Right atrium auricular region (tissue), 2 donors: ENCODE measurements around the gene PLCH2. TPM values are rescaled to one million over a fixed set of nuclear protein-coding genes. Genes with fewer than 3 reads are reported as not detected.

Experiments
- DNase-seq: peaks from one replicate; pipeline ENCODE4 v3.0.0-alpha.2; 2019; ENCODE audit warnings: low spot score
- H3K27ac ChIP-seq, 2 donors: fragments of 200-600 bp; sonication (generic); 1 replicate in 1 of 2; 2 replicates in 1 of 2; pipeline ENCODE4 v1.5.1; 2016 to 2019
- H3K27me3 ChIP-seq, 2 donors: fragments of 200-600 bp; sonication (generic); one replicate each; pipeline versions ENCODE4 v1.5.1 to v1.6.0; 2017 to 2019
- H3K36me3 ChIP-seq: fragments of 200-600 bp; sonication (generic); one replicate; pipeline ENCODE4 v1.5.1; 2016
- H3K4me1 ChIP-seq, 2 donors: fragments of 200-600 bp; sonication (generic); one replicate each; pipeline versions ENCODE4 v1.5.1 to v1.6.0; 2017 to 2019
- H3K4me3 ChIP-seq, 2 donors: fragments of 200-600 bp; sonication (generic); 1 replicate in 1 of 2; 2 replicates in 1 of 2; pipeline ENCODE4 v1.5.1; 2017 to 2019; ENCODE audit warnings: mild to moderate bottlenecking in 1 of 2, moderate library complexity in 1 of 2
- H3K9me3 ChIP-seq, 2 donors: fragments of 200-600 bp; sonication (generic); one replicate each; pipeline ENCODE4 v1.5.1; 2019
- total RNA-seq, 2 donors: library from RNA; depleted of rRNA; stranded (reverse); fragments of >200 nt; gene quantifications; one replicate each; pipeline ENCODE4 v1.1.0, GENCODE V29; 2016
- TF ChIP-seq, protein P1 (sequence below), 2 donors: fragments of 200-600 bp; sonication (generic); IDR thresholded peaks; one replicate each; pipeline ENCODE4 v1.5.1; 2019; ENCODE audit warnings: antibody characterized with exemption in 2 of 2

The PLCH2 gene
- total RNA-seq, 2 donors from 2014 or later, result 0.12 TPM; not detected in 1

DNA sequence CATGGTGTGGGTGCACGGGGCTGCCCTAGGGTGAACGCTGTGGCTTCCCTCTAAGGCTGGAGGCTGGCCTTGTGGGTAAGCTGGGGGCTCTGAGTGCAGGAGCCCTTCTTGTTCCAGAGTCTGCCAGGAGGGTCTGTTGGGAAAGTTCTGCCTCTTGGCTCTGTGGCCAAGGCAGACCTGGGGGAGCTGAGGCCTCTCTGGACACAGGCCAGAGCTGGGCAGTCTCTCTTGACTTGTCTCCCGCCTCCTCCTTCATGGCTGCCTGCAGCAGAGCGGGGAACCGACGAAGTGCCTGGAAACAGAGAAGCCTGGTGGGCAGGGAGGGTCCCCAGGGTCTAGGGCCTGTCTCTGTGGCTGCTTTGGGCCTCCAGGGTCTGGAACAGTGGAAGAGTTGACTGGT, 33.4 kb upstream of the PLCH2 start:
- Histone ChIP-seq H3K9me3 (no peaks in the 10 kb centered on the region), H3K4me1 (no peaks in the 10 kb centered on the region), H3K4me3 (no peak overlapping the region), H3K36me3 (no peaks in the 10 kb centered on the region), H3K27ac (no peak overlapping the region), H3K27me3 (peaks cover 0 to 2% of the 10 kb centered on the region in 2 donors)
- TF ChIP-seq, protein P1, sequence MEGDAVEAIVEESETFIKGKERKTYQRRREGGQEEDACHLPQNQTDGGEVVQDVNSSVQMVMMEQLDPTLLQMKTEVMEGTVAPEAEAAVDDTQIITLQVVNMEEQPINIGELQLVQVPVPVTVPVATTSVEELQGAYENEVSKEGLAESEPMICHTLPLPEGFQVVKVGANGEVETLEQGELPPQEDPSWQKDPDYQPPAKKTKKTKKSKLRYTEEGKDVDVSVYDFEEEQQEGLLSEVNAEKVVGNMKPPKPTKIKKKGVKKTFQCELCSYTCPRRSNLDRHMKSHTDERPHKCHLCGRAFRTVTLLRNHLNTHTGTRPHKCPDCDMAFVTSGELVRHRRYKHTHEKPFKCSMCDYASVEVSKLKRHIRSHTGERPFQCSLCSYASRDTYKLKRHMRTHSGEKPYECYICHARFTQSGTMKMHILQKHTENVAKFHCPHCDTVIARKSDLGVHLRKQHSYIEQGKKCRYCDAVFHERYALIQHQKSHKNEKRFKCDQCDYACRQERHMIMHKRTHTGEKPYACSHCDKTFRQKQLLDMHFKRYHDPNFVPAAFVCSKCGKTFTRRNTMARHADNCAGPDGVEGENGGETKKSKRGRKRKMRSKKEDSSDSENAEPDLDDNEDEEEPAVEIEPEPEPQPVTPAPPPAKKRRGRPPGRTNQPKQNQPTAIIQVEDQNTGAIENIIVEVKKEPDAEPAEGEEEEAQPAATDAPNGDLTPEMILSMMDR (IDR thresholded peaks at IDR 0.05), result no peak
- DNase-seq, result no peak

DNA sequence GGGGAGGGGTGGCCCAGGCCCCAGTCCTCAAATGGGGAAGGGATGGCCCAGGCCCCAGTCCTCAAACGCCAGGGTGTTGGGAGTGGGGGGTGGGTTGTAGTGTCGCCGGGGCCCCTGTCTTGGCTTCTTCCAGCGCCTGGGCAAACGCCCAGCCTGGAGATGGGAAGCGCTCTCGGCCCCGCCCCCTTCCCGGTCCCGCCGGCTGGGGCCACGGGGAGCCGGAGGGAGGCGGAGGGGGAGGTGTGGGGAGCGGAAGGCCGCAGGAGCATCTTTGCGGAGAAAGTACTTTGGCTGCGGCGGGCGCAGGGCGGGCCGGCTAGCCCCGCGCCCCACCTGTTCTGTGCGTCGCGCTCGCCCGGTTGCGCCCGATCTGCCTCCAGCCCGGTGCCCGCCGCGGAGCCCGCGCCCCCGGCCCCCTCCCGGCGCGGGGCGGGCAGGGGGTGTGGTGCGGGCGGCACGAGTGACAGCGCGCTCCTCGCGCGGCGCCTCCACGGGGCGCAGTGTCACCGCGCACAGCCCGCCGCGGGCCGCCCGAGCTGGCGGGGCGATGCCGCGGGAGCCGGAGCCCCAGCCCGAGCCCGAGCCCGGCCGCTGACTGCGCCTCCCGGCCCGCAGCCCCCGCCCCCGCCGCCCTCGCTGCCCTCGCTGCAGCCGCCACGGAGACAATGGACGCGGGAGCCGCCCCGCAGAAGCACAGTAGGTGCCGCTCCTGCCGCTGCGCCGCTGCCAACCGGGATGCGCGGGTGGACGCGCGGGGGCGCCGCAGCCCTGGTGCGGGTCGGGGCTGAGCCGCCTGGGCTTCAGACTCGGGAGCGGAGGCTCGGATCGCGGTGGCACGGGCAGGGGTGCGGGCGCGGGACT, 32.6 kb upstream of the PLCH2 start:
- Histone ChIP-seq H3K27ac (no peak overlapping the region), H3K4me1 (no peaks in the 10 kb centered on the region), H3K4me3 (no peak overlapping the region), H3K27me3 (peaks cover 0 to 2% of the 10 kb centered on the region in 2 donors), H3K9me3 (no peaks in the 10 kb centered on the region), H3K36me3 (no peaks in the 10 kb centered on the region)
- no peak for DNase-seq
- TF ChIP-seq, protein P1 (IDR thresholded peaks at IDR 0.05), result no peak

DNA sequence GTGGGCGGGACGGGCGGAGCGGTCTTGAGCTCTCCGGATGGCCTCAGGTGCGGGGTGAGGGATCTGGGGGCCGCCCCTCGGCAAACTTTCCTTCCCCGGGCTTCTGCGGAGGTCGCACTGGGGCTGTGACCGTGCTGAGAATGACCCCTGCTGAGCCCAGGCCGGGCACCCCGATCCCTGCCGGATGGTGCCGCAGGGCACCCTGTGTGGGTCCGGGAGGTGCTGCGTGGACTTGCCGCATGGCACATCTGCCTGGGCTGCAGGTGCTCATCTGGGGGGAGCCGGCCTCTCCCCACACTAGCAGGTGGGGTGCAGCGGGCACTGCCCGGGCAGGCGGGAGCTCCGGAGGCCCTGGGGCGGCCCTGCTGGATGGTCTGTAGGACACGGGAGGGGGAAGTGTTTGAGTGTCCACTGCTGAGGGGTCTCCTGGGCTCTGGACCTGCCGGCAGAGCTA, 31.9 kb upstream of the PLCH2 start:
- no peak overlapping the region for H3K4me3 ChIP-seq
- no peak overlapping the region for H3K27ac ChIP-seq
- H3K36me3 ChIP-seq, result no peaks in the 10 kb centered on the region
- no peaks in the 10 kb centered on the region for H3K4me1 ChIP-seq
- TF ChIP-seq, protein P1 (IDR thresholded peaks at IDR 0.05), result no peak
- DNase-seq, result no peak
- no peaks in the 10 kb centered on the region for H3K9me3 ChIP-seq
- H3K27me3 ChIP-seq, result peaks cover 0 to 2% of the 10 kb centered on the region in 2 donors

DNA sequence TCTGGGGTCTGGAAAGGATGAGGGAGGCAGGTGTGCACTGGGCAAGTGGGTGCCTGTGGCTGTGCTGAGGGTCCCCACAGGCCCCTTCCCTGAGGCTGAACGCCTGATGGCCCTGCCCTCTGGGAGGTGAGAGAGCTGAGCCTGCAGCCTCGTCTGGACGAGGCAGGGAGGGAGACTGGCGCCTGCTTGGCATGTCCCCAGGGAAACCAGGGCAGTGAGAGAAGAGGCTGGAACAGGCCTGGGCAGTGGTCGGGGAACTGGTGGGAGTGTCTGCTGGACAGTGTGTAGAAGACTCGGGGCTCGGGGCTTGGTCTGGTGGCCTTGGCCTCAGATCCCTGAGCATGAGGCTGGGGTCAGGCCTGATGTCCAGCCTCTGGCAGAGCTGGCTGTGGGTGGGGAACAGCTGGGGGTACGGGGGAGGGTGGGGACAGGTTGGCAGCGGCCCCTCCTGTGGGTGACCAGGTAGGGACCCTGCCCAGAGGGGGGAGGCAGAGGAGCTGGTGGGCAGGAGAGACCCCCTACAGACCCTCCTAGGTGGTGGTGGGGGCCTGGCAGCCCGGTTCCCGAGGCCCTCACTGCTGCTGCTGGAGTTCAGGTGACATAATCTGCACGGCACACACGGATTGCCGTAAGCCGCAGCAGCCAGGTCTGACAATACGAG, 30.8 kb upstream of the PLCH2 start:
- Histone ChIP-seq H3K9me3 (no peaks in the 10 kb centered on the region), H3K36me3 (no peaks in the 10 kb centered on the region), H3K4me3 (no peak overlapping the region), H3K27ac (no peak overlapping the region), H3K27me3 (peaks cover 0 to 2% of the 10 kb centered on the region in 2 donors), H3K4me1 (no peaks in the 10 kb centered on the region)
- DNase-seq, result no peak
- TF ChIP-seq, protein P1 (IDR thresholded peaks at IDR 0.05), result no peak

DNA sequence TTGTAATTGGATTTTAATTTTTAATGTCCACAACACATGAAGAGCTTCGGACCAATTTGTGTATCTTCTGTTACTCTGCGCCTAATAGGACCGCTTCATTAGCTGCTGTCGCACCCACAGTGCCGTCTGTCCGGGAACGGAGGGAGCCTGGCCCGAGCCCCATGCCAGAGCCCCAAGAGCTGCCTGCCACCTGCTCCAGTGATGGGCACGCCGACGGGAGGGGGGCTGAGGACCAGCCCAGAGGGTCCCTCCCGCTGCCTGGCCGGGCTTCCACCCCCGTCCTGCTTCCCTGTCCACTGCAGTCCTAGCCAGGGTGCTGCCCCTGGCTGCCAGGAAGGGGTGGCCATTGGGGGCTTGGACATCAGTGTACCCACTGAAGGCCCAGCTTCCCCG, 30.3 kb upstream of the PLCH2 start:
- no peak overlapping the region for H3K4me3 ChIP-seq
- H3K36me3 ChIP-seq, result no peaks in the 10 kb centered on the region
- TF ChIP-seq, protein P1 (IDR thresholded peaks at IDR 0.05), result no peak
- H3K4me1 ChIP-seq, result no peaks in the 10 kb centered on the region
- DNase-seq, result no peak
- H3K9me3 ChIP-seq, result no peaks in the 10 kb centered on the region
- H3K27ac ChIP-seq, result no peak overlapping the region
- peaks cover 0 to 2% of the 10 kb centered on the region in 2 donors for H3K27me3 ChIP-seq
